H1 (cell line): ENCODE results near the gene COMMD7. TPM values are rescaled to one million over a fixed set of nuclear protein-coding genes. Genes with fewer than 3 reads are reported as not detected.
A peak's percentile ranks its signal among the peaks of the same experiment; 100 is the strongest.

Experiments used
- CTCF ChIA-PET: fragments of 300-600 bp; sonication (Branson Sonifier 250); formaldehyde crosslinking; loops from one replicate; lab custom pipeline; 2021; ENCODE audit not compliant: partially characterized antibody; lab: Charles Lee
- POLR2A ChIA-PET: fragments of 300-600 bp; sonication (Branson Sonifier 250); formaldehyde crosslinking; loops from one replicate; lab custom pipeline; 2021; ENCODE audit warnings: inconsistent platforms; ENCODE audit not compliant: partially characterized antibody; lab: Charles Lee
- DNase-seq, 2 experiments: peaks; one replicate each; pipeline versions ENCODE4 v3.0.0 to v3.0.0-alpha.2; 2010 to 2022; ENCODE audit warnings: low spot score in 2 of 2, low read depth in 1 of 2, mixed read lengths in 1 of 2
- FAIRE-seq: peaks from 2 replicates; lab custom pipeline; 2011; peaks lifted over from hg19 to GRCh38; lab: Jason Lieb, UNC
- H2AFZ ChIP-seq: 2 replicates; pipeline ENCODE4 v1.8.1; 2012; ENCODE audit warnings: low read length, inconsistent platforms
- H2AK5ac ChIP-seq: 2 replicates; pipeline ENCODE4 v1.6.1; 2013; ENCODE audit warnings: low read depth, low read length
- H2BK120ac ChIP-seq: replicated peaks from 2 replicates; pipeline ENCODE3; 2013; ENCODE audit warnings: low read depth, low read length, inconsistent platforms
- H2BK12ac ChIP-seq: 2 replicates; pipeline ENCODE4 v1.6.1; 2013; ENCODE audit warnings: low read depth, low read length
- H2BK15ac ChIP-seq: 2 replicates; pipeline ENCODE4 v1.6.1; 2013; ENCODE audit warnings: low read length
- H2BK20ac ChIP-seq: 2 replicates; pipeline ENCODE4 v1.6.1; 2013; ENCODE audit warnings: low read length
- H2BK5ac ChIP-seq: 2 replicates; pipeline ENCODE4 v1.6.1; 2013; ENCODE audit warnings: low read depth, low read length
- H3K14ac ChIP-seq: 2 replicates; pipeline ENCODE4 v1.6.1; 2013; ENCODE audit warnings: inconsistent platforms; ENCODE audit not compliant: insufficient read length
- H3K18ac ChIP-seq: 2 replicates; pipeline ENCODE4 v1.6.1; 2013; ENCODE audit warnings: low read length; ENCODE audit errors: extremely low read depth
- H3K23ac ChIP-seq: 2 replicates; pipeline ENCODE4 v1.6.1; 2013; ENCODE audit warnings: inconsistent platforms; ENCODE audit not compliant: insufficient read length
- H3K23me2 ChIP-seq: 2 replicates; pipeline ENCODE4 v1.6.1; 2013; ENCODE audit warnings: low read depth, low read length
- H3K27ac ChIP-seq: 2 replicates; pipeline ENCODE4 v1.6.1; 2011; ENCODE audit warnings: low read depth, low read length, inconsistent platforms
- H3K27me3 ChIP-seq, 4 experiments: replicated peaks in 1 of 4; 1 replicate in 1 of 4; 2 replicates in 3 of 4; pipeline versions ENCODE4 v1.6.1 to v1.8.1; 2011 to 2013; ENCODE audit warnings: low read length in 3 of 4, mild to moderate bottlenecking in 3 of 4, inconsistent platforms in 2 of 4, mixed read lengths in 2 of 4, moderate library complexity in 1 of 4; ENCODE audit not compliant: control insufficient read depth in 3 of 4, insufficient read depth in 3 of 4; ENCODE audit errors: extremely low read depth in 1 of 4
- H3K36me3 ChIP-seq, 4 experiments: 2 replicates each; pipeline versions ENCODE4 v1.6.1 to v1.8.1; 2011 to 2013; ENCODE audit warnings: mild to moderate bottlenecking in 4 of 4, low read length in 3 of 4, moderate library complexity in 2 of 4, control low read depth in 1 of 4, inconsistent platforms in 1 of 4; ENCODE audit not compliant: insufficient read depth in 4 of 4, control insufficient read depth in 2 of 4
- H3K4ac ChIP-seq: replicated peaks from 2 replicates; pipeline ENCODE3; 2013; ENCODE audit warnings: low read length, low read depth, mixed read lengths, inconsistent platforms; ENCODE audit not compliant: insufficient read length
- H3K4me1 ChIP-seq, 4 experiments: replicated peaks in 1 of 4; 1 replicate in 1 of 4; 2 replicates in 3 of 4; pipeline versions ENCODE4 v1.6.1 to v1.8.1; 2011 to 2013; ENCODE audit warnings: low read length in 3 of 4, inconsistent platforms in 2 of 4, mixed read lengths in 1 of 4; ENCODE audit not compliant: insufficient read depth in 4 of 4, control insufficient read depth in 3 of 4
- H3K4me2 ChIP-seq, 2 experiments: 2 replicates each; pipeline versions ENCODE4 v1.6.1 to v1.8.1; 2011 to 2013; ENCODE audit warnings: low read depth in 2 of 2, low read length in 2 of 2, control low read depth in 1 of 2, inconsistent platforms in 1 of 2, mild to moderate bottlenecking in 1 of 2; ENCODE audit not compliant: insufficient read depth in 1 of 2
- H3K4me3 ChIP-seq, 4 experiments: fragments of 200-600, 300-600 bp in 1 of 4; sonication (generic), shearing (Covaris generic), sonication (Bioruptor Twin) in 1 of 4; 2 replicates each; pipeline versions ENCODE4 v1.5.1 to v1.8.1; 2011 to 2016; ENCODE audit warnings: low read length in 4 of 4, low read depth in 3 of 4, control low read depth in 2 of 4, inconsistent platforms in 2 of 4, mild to moderate bottlenecking in 2 of 4, mixed read lengths in 1 of 4, moderate library complexity in 1 of 4; ENCODE audit not compliant: insufficient read depth in 2 of 4; ENCODE audit errors: extremely low read depth in 1 of 4
- H3K56ac ChIP-seq: replicated peaks from 2 replicates; pipeline ENCODE3; 2013; ENCODE audit warnings: low read depth, mild to moderate bottlenecking, mixed read lengths, low read length, inconsistent platforms; ENCODE audit not compliant: insufficient read length
- H3K79me1 ChIP-seq: 2 replicates; pipeline ENCODE4 v1.6.1; 2013; ENCODE audit warnings: low read depth, low read length, control low read depth
- H3K79me2 ChIP-seq, 2 experiments: 2 replicates each; pipeline versions ENCODE4 v1.6.1 to v1.8.1; 2012 to 2013; ENCODE audit warnings: low read length in 2 of 2, mild to moderate bottlenecking in 2 of 2, inconsistent platforms in 1 of 2; ENCODE audit not compliant: insufficient read depth in 2 of 2, control insufficient read depth in 1 of 2
- H3K9ac ChIP-seq, 4 experiments: replicated peaks in 1 of 4; 1 replicate in 1 of 4; 2 replicates in 3 of 4; pipeline versions ENCODE4 v1.6.1 to v1.8.1; 2011 to 2013; ENCODE audit warnings: low read depth in 3 of 4, low read length in 3 of 4, control low read depth in 2 of 4, mild to moderate bottlenecking in 2 of 4, moderate library complexity in 2 of 4, inconsistent platforms in 1 of 4; ENCODE audit errors: extremely low read depth in 1 of 4
- H3K9me3 ChIP-seq, 2 experiments: 2 replicates each; pipeline versions ENCODE4 v1.6.1 to v1.8.1; 2012 to 2013; ENCODE audit warnings: mild to moderate bottlenecking in 2 of 2, moderate library complexity in 2 of 2, control low read depth in 1 of 2, inconsistent platforms in 1 of 2, low read depth in 1 of 2, low read length in 1 of 2, mixed read lengths in 1 of 2; ENCODE audit not compliant: insufficient read depth in 2 of 2
- H4K20me1 ChIP-seq, 2 experiments: replicated peaks in 1 of 2; 2 replicates each; pipeline versions ENCODE3 to v1.8.1; 2011 to 2013; ENCODE audit warnings: inconsistent platforms in 2 of 2, low read length in 2 of 2, mild to moderate bottlenecking in 1 of 2; ENCODE audit not compliant: insufficient read depth in 2 of 2, control insufficient read depth in 1 of 2
- H4K5ac ChIP-seq: 2 replicates; pipeline ENCODE4 v1.6.1; 2013; ENCODE audit warnings: low read length, low read depth, mixed read lengths, inconsistent platforms; ENCODE audit not compliant: insufficient read length
- H4K8ac ChIP-seq: 2 replicates; pipeline ENCODE4 v1.8.0; 2013; ENCODE audit warnings: mild to moderate bottlenecking, moderate library complexity, low read length, inconsistent platforms; ENCODE audit not compliant: insufficient read depth; ENCODE audit errors: extremely low read depth
- H4K91ac ChIP-seq: replicated peaks from 2 replicates; pipeline ENCODE3; 2013; ENCODE audit warnings: low read length, mixed read lengths, inconsistent platforms; ENCODE audit not compliant: insufficient read length
- CBX8 ChIP-seq: fragments of 300-800, 300-1000 bp; sonication (generic); IDR thresholded peaks from 2 replicates; pipeline ENCODE4 v1.7.1; 2016; ENCODE audit warnings: low read depth, low read length, borderline replicate concordance
- HDAC2 ChIP-seq, 2 experiments: fragments of 300-600 bp in 1 of 2; sonication (generic) in 1 of 2; IDR thresholded peaks; 2 replicates each; pipeline ENCODE4 v1.6.1; 2011 to 2012; ENCODE audit warnings: low read depth in 2 of 2, low read length in 2 of 2, mild to moderate bottlenecking in 2 of 2, moderate library complexity in 2 of 2, borderline replicate concordance in 1 of 2, inconsistent platforms in 1 of 2
- KDM1A ChIP-seq: fragments of 200-600, 300-600 bp; sonication (generic); IDR thresholded peaks from 2 replicates; pipeline ENCODE4 v1.7.1; 2016; ENCODE audit warnings: mild to moderate bottlenecking, low read length, borderline replicate concordance
- WGBS, 2 experiments: shearing (Covaris generic) in 1 of 2; methylation state at CpG; one replicate each; pipeline versions ENCODE4 v1.1.6 to v1.1.7; 2013 to 2015; ENCODE audit warnings: low lambda C conversion rate in 2 of 2, mixed read lengths in 2 of 2, inconsistent platforms in 1 of 2, low coverage in 1 of 2, missing lambda C conversion rate in 1 of 2; ENCODE audit not compliant: insufficient replicate concordance in 2 of 2, insufficient coverage in 1 of 2, insufficient read length in 1 of 2; ENCODE audit errors: extremely low coverage in 1 of 2, missing lambda C conversion rate in 1 of 2; 5-methylcytosine and 5-hydroxymethylcytosine counted together
- polyA plus RNA-seq, 7 experiments: library from polyadenylated mRNA; depleted of rRNA in 3 of 7; stranded (reverse) in 5 of 7; unstranded in 2 of 7; fragments of >200 nt in 5 of 7; fragments of 200-250 nt in 2 of 7; gene quantifications; 1 replicate in 5 of 7; 2 replicates in 1 of 7; 4 replicates in 1 of 7; pipeline versions ENCODE4 v1.2.1 to v1.2.3, GENCODE V29; 2011 to 2013; ENCODE audit warnings: missing spikeins in 2 of 7, mixed read lengths in 2 of 7
- total RNA-seq: library from RNA; stranded (reverse); fragmentation: NEBNext Ultra II Directional; extraction: Animal tissue kit (Norgen Biotek cat#: 25700); gene quantifications from 2 replicates; pipeline ENCODE4 v1.2.1, GENCODE V29; 2021

The COMMD7 gene
- total and polyA plus RNA-seq, 2 of the 8 experiments (the other 6 are each of a cell fraction or from before 2014, with no cell fraction given) = 39.4 to 48.9 TPM

DNA sequence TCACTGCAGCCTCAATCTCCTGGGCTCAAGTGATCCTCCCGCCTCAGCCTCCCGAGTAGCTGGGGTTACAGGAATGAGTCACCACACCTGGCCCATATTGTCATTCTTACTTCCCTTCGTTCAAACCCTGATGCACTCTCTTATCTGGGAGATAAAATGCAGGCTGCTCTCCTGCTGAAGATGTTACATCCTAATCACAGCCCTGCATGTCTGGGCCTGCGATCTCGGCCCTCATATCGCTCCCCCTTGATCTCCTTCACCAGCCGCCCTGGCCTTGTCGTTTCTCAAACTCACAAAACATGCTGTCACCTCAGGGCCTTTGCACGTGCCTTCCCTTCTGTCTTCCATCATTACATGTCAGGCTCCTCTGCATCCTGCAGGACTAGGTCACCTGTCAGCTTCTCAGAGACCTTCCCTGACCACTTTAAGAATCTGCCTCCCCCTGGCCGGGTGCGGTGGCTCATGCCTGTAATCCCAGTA lies 60.7 kb downstream of the COMMD7 start:
- H4K91ac ChIP-seq = peak overlapping the region; percentile 53
- H4K8ac ChIP-seq = no peak overlapping the region; the same call in 1 of the 2 replicates
- no peaks in the 10 kb centered on the region for H3K23me2 ChIP-seq
- H3K9me3 ChIP-seq = no peaks in the 10 kb centered on the region
- no peak overlapping the region for H3K9ac ChIP-seq
- ChIA-PET CTCF (interaction anchor here (0.6 to 11.9 kb wide), 4 partner anchors 9 to 1201 kb away, joined by 3 to 221 read pairs (median 12); partner anchors contain the start of gene C20orf203), POLR2A (interaction anchor here (1.4 to 3.1 kb wide), 4 partner anchors 15 to 82 kb away, joined by 3 to 14 read pairs (median 10); partner anchors contain the start of gene DNMT3B)
- 0 out of 4 replicates have a peak, but pooled peaks of 1 of the 2 experiments have one; percentile 35 for TF ChIP-seq HDAC2 (IDR thresholded peaks at IDR 0.05; ENCODE audit: borderline replicate concordance in 1 of 2, low read depth in 2 of 2, low read length in 2 of 2)
- TF ChIP-seq CBX8 = no peak
- peak; percentile 85; the same call in 1 of the 2 replicates for TF ChIP-seq KDM1A
- H3K4me1 ChIP-seq = peaks cover 11 to 16% (median 12%) of the 10 kb centered on the region in 4 experiments
- no peak overlapping the region; the same call in 1 of the 2 replicates for H3K18ac ChIP-seq
- no peak for DNase-seq
- H3K79me2 ChIP-seq = no peaks in the 10 kb centered on the region
- H3K36me3 ChIP-seq = no peaks in the 10 kb centered on the region
- H4K20me1 ChIP-seq = no peaks in the 10 kb centered on the region
- H3K4me2 ChIP-seq = no peak overlapping the region
- no peak overlapping the region for H2BK120ac ChIP-seq
- H3K79me1 ChIP-seq = no peaks in the 10 kb centered on the region
- no peak overlapping the region for H3K56ac ChIP-seq
- no peak overlapping the region for H3K27ac ChIP-seq
- no peaks in the 10 kb centered on the region for H3K27me3 ChIP-seq
- no peak overlapping the region for H4K5ac ChIP-seq
- no peak overlapping the region for H2AK5ac ChIP-seq
- peak overlapping the region; percentile 75; the same call in 1 of the 2 replicates for H2BK12ac ChIP-seq
- no peak overlapping the region for H2BK5ac ChIP-seq
- no peak overlapping the region for H3K4ac ChIP-seq
- no peak overlapping the region for H2BK20ac ChIP-seq
- no peak for FAIRE-seq
- 92% methylated on average over 11 of the region's 11 CpGs; no CpG with 5 or more reads in 1 of the 2 experiments for WGBS, 2 experiments
- H3K4me3 ChIP-seq = no peak overlapping the region
- no peak overlapping the region for H3K14ac ChIP-seq
- H2AFZ ChIP-seq = no peak overlapping the region
- no peak overlapping the region for H3K23ac ChIP-seq
- H2BK15ac ChIP-seq = peak overlapping the region; percentile 81; the same call in 1 of the 2 replicates
